ENCODE measurements around the gene SUV39H2. TPM values are rescaled to one million over a fixed set of nuclear protein-coding genes. Genes with fewer than 3 reads are reported as not detected.

SUV39H2 gene
- total RNA-seq, 1 donor, result 27.2 TPM

GRCh38 chr10:14875941-14876340 is 2.7 kb upstream of the SUV39H2 start:
- no peak overlapping the region for H3K4me3 ChIP-seq (ENCODE audit: low read depth, low read length)
- no peak for DNase-seq (ENCODE audit: low read depth)
- TF ChIP-seq, protein P1, sequence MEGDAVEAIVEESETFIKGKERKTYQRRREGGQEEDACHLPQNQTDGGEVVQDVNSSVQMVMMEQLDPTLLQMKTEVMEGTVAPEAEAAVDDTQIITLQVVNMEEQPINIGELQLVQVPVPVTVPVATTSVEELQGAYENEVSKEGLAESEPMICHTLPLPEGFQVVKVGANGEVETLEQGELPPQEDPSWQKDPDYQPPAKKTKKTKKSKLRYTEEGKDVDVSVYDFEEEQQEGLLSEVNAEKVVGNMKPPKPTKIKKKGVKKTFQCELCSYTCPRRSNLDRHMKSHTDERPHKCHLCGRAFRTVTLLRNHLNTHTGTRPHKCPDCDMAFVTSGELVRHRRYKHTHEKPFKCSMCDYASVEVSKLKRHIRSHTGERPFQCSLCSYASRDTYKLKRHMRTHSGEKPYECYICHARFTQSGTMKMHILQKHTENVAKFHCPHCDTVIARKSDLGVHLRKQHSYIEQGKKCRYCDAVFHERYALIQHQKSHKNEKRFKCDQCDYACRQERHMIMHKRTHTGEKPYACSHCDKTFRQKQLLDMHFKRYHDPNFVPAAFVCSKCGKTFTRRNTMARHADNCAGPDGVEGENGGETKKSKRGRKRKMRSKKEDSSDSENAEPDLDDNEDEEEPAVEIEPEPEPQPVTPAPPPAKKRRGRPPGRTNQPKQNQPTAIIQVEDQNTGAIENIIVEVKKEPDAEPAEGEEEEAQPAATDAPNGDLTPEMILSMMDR (IDR thresholded peaks at IDR 0.05; ENCODE audit: insufficient read depth, low read depth, low read length), result no peak

DNA sequence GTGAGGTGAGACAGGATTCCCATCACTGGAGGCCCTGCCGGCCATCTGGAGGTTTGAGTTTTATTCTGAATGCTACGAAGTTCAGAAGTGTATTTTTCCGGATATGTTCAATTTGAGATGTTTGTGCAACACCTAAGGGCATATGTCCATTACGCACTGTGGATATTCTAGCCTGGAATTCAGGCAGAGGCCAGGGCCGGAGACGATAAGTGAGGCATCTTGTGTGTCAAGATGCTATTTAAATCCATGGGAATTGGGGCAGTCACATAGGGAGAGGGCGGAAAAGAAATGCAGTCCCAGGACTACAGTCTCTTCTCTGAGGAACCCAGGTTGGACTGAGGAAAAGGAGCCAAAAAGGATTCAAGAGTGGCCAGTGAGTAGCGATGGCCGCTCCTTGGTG is 1.9 kb upstream of the SUV39H2 start:
- H3K4me3 ChIP-seq (ENCODE audit: low read depth, low read length), result peak overlapping the region; percentile 93
- TF ChIP-seq, protein P1 (IDR thresholded peaks at IDR 0.05; ENCODE audit: insufficient read depth, low read depth, low read length), result no peak
- no peak for DNase-seq (ENCODE audit: low read depth)

- H3K4me3 ChIP-seq (ENCODE audit: low read depth, low read length), result peak overlapping the region; percentile 89
- DNase-seq (ENCODE audit: low read depth), result peak; percentile 18
- TF ChIP-seq, protein P1 (IDR thresholded peaks at IDR 0.05; ENCODE audit: insufficient read depth, low read depth, low read length), result no peak
These were observed 660 bp downstream of the SUV39H2 start for GRCh38 chr10:14879124-14879927.

- TF ChIP-seq, protein P1 (IDR thresholded peaks at IDR 0.05; ENCODE audit: insufficient read depth, low read depth, low read length), result no peak
- peak overlapping the region; percentile 89 for H3K4me3 ChIP-seq (ENCODE audit: low read depth, low read length)
- no peak for DNase-seq (ENCODE audit: low read depth)
These were observed 1.2 kb downstream of the SUV39H2 start for GRCh38 chr10:14879928-14880193.

GRCh38 chr10:14880229-14880628 is 1.6 kb downstream of the SUV39H2 start:
- H3K4me3 ChIP-seq (ENCODE audit: low read depth, low read length), result peak overlapping the region; percentile 89
- TF ChIP-seq, protein P1 (IDR thresholded peaks at IDR 0.05; ENCODE audit: insufficient read depth, low read depth, low read length), result no peak
- DNase-seq (ENCODE audit: low read depth), result peak; percentile 7

DNA sequence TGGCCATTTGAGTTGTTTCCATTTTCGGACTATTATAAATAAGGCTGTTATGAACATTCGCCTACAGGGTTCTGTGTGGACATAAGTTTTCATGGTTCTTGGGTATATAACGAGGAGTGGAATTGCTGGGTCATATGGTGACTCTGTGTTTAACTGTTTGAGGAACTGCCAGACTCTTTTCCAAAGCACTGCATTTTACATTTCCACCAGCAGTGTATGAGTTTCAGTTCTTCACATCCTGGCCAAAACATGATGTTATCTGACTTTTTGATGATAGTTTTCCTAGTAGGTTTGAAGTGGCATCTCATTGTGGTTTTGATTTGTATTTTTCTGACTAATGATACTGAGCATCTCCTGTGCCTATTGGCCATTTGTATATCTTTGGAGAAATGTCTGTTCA is 5.4 kb downstream of the SUV39H2 start:
- TF ChIP-seq, protein P1 (IDR thresholded peaks at IDR 0.05; ENCODE audit: insufficient read depth, low read depth, low read length), result no peak
- no peak overlapping the region for H3K4me3 ChIP-seq (ENCODE audit: low read depth, low read length)
- DNase-seq (ENCODE audit: low read depth), result no peak

DNA sequence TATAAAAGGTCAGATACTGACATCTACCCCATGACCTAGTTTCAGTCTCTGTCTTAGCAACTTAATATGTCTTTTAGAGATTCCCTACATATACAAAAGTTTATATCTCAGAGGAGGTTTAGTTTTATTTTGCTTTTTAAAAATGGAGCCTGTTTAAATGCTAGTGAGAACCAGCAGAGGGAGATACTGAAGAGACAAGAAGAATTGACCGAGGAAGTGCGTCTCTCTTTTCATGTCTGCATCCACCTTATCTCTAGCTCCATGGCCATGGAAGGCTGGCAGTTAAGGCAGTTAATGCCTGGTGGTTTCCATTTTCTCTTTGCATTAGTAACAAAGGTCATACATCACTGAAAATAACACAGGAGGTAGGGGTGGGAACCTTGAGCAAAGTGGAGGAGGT is 10.7 kb downstream of the SUV39H2 start:
- peak; percentile 21 for DNase-seq (ENCODE audit: low read depth)
- no peak overlapping the region for H3K4me3 ChIP-seq (ENCODE audit: low read depth, low read length)
- TF ChIP-seq, protein P1 (IDR thresholded peaks at IDR 0.05; ENCODE audit: insufficient read depth, low read depth, low read length), result peak; percentile 44
